Measurements from ENCODE around the gene PFDN6.
"Not testable (repeated sequence)": the region's sequence is repeated elsewhere in the genome, so short reads cannot be mapped to it uniquely, and the experiment has no call there.

The PFDN6 gene

DNA sequence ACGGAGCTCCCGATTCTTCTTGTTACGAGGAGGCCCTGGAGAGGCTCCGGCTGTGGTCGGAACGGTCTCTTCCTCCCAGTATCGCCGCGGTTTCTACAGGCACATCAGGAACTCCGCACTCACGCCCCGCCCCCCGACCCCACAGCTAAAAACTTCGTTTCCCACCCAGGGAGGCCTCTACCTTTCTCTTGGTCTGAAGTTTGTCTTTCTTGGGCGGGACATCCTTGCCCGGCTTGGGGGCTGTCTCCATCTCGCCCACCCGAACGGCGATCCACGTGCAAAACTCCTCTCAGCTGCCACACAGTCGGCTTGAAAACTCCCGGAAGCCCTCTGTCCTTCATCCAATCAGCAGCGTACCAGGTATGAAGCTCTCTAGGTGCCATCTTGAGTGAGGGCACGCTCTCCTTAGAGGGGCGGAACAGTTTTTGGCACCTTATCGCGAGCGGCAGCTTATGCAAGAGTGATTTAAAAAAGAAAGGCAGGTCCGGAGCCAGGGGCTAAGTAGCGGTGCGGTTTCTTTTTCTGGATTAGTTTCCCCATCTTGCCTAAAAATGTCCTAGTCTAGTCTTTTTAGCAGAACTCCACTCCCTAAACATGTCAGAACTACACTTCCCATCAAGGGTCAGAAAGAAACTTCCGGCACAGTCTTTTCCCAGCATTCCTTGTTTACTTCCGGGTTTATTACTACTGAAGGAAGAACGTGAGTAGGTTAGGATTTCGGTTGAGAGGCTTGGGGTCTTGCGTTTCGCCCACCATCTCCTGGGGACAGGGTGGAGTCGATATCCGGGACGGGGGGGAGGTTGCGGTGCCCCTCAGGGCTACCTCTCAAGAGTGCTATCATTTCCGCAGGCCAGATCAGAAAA, at the start of gene PFDN6, which contains the start of gene WDR46:
PFDN6 (plus strand) TSS at position 681 of the 863 bp plus-strand sequence. CDS start 256 bp downstream, outside the sequence.
WDR46 (minus strand) TSS at position 319 of the 863 bp plus-strand sequence; CDS start at position 250, 69 bp downstream.
- peak; percentile 68 for DNase-seq (ENCODE audit: low read depth)

DNA sequence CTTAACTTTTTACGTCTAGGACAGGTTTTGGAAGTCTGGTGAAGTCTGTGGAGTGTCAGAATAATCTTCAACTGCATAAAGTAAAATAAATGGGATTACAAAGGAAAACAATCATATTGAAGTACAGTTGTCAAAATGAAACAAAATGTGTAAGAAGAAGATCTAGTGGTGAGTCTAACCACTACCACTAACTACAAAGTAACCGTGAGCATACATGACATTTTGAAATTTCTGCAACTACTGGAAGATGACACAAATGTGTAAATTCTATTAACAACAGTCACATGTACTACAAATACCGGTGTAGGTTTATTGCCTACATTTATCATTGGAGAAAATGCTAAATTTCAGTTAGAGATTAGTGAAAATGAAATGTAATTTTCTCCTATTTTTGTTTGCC, 47.4 kb upstream of the PFDN6 start:
- DNase-seq (ENCODE audit: low read depth), result no peak

DNA sequence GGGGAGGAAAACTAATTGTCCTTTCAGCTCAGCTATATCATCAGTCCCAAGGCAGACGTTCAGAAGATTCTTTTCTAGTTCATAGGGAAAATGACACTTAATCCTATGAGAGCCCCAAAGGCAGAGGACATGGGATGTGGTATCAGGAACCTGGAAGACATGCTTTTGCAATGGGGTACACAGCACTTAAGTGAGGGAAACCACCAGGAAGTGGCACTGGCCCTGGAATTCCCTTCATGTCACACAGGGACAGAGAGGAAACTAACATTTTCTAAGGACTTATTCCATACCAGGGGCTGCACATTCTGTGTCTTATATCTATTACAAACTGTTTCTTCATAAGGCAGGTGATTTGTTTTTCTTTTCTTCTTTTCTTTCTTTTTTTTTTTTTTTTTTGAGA, 45.9 kb upstream of the PFDN6 start:
- DNase-seq (ENCODE audit: low read depth), result no peak

DNA sequence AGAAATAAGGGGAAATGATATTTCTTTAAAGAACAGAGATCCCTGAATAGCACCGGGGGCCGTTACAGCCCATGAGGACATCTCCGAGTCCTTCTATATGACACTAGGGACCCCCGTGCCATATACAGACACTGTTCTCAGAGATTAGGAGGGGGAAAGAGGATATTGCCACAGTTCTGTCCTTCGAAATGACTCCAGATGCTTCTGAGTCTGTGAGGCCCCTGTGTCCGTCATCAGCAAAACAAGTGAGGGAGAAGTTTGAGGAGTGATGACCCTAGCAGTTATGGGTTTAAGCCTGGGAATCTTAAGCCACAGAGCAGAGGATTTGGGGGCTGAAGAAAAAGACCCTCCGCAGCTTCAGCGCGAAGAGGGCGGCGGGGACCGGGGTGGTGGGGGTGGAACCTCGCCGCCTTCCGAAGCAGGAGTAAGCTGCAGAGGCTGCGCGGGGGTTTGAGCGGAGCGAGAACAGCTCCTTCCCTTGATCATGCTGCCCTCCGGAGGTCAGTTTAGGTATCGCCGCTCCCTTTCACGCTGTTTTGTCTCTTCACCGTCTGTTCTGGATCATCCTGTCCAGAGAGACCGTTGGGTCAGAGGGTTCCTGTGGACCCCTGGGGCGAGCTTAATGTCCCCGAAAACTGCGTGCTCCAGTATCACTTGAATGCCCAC, 41.3 kb upstream of the PFDN6 start:
- peak; percentile 79 for DNase-seq (ENCODE audit: low read depth)

DNA sequence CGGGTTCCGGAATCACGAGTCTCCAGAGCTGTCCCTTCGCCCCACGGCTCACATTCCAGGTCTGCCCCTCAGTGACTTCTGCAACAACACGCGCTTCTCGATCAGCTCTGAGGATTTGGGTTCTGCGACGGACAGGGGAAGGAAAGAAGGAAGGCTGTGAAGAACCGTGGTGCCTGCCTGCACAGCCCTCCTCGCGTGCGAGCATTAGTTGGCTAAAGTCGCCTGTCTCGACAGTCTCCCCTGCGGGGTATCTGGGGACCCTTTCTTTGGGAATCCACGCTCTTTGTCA, 40.8 kb upstream of the PFDN6 start:
- no peak for DNase-seq (ENCODE audit: low read depth)

DNA sequence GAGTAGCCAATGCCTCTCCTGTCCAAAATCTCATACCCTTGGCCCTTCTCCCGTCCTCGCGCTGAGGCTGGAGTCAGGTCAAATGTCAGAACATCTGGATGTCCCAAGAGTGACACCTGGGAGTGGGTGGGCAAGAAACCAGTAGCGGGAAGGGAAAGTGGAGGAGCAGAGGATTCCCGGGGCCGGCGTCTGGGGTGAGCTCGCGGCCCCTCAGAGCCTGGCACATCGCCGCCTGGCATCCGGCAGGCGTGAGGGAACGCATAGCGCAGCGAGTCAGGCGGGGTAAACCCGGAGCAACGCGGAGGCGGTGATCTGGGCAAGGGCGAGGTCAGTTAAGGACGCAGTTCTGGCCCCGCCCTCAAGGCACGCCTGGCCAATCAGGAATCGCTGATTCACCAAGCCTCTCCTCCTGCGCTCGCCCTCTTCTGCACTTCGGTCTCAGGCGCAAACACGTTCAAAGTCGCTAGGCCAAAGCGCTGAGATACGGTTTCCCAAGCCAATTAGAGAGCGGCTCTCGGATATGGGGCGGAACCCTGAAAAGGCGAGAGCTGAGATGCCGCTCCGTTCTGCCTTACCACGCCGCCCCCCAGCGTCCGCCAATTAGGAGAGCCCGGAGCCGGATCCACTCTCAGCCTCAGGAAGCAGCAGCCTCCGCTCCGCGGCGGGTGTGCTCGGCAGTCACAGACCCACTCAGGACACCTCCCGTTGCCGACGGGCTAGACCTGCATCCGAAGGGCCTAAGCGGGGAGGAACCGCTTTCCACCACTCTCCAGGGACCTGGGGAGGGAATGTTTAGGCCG, 40.3 kb upstream of the PFDN6 start:
- peak; percentile 93 for DNase-seq (ENCODE audit: low read depth)

DNA sequence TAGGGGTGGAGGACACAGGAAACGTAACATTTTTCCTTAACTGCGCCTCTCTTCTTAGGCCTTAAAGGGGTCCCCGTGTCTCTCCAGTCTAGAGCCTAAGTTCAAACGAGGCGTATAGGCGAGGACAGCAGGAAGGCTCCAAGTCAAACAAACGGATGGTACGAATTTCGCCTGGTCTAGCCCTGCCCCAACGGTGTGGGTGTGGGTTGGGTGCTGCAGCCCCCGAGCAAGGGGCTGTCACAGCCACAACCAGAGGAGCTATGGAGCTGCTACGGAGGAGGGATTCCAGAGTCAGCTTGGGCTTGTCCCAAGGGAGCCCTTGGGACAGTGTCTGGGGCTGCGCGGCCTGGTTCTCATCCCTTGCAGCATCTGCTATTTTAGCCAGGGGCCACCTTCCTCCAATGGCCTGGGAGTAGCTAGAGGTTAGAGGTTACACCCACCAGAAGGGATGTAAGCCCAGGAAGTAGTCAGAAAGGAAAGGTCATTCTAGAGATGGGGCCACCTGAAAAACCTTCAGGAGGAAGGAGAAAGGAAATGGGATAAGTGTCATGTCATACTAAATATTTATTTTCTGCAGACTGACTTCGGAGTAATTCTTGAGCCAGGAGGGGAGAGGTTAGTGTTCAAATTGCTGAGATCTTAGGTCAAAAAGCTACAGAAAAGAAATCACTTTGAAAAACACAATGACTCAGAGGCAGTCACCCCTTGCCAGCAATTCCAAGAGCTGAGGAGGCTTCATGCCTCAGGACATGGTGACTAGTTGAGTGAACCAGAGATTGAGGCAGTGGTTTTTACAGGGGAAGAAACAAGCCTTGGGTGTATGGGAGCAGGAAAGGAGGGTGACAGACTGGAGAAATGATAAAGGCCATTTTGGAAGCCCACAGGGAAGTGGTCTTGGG, 39.4 kb upstream of the PFDN6 start:
- no peak for DNase-seq (ENCODE audit: low read depth)

DNA sequence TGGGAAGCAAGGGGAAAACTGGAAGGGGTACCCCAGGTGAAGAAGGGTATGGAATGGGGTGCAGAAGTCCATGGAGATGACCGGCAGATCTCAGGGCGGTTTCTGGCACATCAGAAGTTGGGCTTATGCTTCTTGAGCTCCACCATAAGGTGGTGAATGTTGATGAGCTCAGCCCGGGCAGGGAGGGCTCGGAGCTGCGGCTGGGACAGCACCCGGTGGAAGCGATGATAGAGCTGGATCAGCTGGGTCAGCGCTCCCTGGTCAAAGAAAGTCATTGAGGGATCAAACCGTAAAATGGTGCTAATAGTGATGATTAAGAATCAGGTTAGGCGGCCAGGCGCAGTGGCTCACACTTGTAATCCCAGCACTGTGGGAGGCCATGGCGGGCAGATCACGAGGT, 38.7 kb upstream of the PFDN6 start:
- DNase-seq (ENCODE audit: low read depth), result no peak

DNA sequence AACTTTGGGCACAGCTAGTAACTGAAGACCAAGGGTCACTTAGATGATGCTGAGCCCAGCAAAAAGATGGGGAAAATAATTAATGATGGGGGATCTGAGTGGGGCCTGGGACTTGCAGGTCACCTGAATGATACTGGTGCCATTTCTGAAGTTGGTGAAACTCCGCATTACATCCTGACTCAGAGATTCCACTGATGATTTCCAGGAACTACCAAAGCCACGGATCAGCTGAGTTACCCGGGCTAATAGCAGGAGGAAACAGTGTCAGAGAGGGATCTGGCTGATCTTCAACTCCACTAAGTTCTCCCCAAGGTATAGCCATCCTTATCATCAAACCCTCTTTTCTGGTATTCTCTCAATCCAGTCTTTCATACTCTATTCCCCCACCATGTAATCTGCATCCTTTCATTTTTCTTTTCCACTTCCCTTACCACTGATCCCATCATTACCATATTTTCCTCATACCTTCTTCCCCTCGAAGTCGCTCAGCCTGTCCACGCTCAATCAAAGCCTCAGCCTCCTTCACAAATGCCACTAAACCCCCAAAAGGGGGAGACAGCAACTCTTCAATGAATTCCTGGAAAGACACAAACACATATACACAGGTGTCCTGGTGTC, 37.9 kb upstream of the PFDN6 start:
- DNase-seq (ENCODE audit: low read depth), result no peak

DNA sequence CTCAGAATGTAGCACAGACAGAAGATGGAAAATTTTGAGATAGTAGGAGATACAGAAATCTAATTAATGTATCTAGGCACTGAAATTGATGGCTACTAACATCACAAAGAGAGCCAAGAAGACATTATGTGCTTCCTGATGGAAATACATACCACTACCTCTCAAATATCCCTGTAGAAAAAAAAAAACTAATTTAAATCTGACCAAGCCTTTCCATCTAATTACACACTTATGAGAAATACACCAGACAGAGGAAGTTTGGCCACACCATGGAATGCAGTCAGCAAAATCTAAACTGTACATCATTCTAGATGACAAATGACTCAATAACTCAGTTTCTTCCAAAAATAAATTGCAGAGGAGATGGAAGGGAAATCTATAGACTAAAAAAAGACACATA, 36.6 kb upstream of the PFDN6 start:
- DNase-seq (ENCODE audit: low read depth), result no peak

DNA sequence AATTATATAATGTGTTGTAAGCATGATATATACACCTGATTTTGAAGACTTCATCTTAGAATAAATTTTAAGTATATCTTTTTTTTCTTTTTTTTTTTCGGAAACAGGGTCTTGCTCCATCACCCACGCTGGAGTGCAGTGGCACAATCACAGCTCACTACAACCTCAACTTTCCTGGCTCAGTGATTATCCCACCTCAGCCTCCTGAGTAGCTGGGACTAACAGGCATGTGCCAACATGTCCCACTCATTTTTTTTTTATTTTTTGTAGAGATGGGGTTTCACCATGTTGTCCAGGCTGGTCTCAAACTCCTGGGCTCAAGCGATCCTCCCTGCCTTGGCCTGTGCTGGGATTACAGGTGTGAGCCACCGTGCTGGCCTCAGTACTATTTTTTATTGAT, 34.8 kb upstream of the PFDN6 start:
- DNase-seq (ENCODE audit: low read depth), result no peak

DNA sequence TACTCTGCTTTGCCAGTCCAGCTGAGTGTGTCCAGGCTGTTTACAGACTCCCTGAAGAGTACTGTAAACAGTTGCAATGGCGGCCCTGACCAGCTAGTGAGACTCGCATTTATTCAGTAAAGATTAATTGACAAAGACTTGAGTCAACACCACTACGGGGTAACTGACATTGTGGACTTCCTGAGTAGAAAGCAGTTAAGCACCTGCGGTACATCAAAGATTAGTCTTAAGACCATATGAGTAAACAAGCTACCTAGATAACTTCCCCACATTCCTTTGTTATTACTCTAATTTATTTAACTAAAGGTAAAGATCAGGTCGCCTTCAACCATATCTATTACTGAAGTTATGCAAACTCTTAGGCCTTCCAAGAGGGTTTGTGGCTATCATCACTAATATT, 30.4 kb upstream of the PFDN6 start:
- no peak for DNase-seq (ENCODE audit: low read depth)

DNA sequence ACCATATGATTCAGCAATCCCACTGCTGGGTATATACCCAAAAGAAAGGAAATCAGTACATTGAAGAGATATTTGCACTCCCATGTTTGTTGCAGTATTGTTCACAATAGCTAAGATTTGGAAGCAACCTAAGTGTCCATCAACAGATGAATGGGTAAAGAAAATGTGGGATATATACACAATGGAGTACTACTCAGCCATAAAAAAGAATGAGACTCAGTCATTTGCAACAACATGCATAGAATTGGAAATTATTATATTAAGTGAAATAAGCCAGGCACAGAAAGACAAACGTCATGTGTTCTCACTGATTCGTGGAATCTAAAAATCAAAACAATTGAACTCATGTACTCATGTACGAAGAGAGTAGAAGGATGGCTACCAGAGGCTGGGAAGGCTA, 26.9 kb upstream of the PFDN6 start:
- not testable (repeated sequence) for DNase-seq (ENCODE audit: low read depth)

DNA sequence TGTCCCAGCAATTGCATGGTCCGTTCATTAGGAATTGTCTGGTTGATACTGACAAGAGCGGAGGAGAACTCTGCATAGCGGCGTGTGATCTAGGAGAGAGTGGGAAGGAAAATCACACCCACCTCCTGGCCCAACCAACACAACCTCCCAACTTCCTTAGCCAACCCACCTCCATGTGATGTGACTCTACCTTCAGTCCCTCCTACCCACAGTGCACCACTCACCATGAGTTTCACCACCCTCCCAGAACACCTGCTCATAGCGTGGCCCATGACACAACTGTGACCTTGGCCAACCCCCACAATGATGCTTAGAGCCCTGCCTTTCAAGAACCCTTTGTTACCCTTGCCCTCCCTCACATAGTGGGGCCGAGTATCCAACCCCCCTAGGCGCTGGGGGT, 25.4 kb upstream of the PFDN6 start:
- no peak for DNase-seq (ENCODE audit: low read depth)

DNA sequence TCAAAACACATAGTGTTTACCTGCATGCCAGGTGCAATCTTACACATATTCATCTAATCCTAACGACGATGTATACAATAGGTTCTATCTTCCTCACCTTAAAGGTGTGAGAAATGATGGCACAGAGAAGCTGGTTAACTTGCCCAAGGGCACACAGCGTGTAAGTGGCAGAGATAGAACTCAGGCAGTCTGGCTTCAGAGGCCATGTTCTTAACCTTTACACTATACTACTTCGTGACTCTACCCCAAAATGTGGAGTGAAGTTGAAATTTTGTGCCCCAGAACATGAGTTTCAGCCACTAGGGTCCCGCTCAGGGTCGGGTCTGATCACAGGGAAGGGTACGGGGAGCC, 18.3 kb upstream of the PFDN6 start:
- no peak for DNase-seq (ENCODE audit: low read depth)

DNA sequence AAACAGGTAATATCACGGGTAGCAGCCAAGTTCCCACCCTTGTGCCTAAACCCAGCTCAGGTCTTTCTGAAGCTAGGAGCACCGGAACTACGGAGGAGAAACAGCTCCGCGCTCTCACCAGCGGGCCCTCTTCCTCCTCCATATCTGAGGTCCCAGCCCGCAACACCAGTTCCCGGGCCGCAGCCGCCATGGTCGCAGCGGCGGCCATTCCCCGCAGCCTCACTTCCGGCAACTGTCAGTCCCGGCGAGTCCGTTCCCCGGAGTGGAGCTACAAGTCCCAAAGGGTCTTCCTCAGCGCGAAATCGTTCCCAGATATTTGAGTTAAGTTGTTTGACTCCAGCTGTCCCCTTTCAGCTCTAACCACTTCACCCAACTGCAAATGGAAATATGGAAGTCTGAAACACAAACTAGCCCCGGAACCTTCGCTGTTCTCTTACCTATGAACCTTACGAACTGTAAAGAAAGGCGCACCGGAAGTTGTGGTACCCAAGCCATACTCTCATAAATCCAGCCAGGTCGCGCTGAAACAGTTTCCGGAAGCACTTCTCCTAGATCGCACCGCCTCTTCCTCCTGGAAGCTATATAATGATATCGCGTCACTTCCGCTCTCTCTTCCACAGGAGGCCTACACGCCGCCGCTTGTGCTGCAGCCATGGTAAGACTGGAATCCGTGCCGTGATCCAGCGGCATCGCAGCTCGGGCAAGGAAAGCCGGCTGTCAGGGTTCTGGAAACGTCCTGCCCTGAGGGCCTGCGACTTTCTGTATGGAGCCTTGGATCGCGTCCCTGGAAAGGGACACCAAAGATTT, 17.7 kb upstream of the PFDN6 start, which contains the start of the genes RPS18 and VPS52:
RPS18 (plus strand) TSS at position 608 of the 807 bp plus-strand sequence; CDS start at position 653, 45 bp downstream.
VPS52 (minus strand) TSS at position 409 of the 807 bp plus-strand sequence; CDS start at position 208, 201 bp downstream.
- DNase-seq (ENCODE audit: low read depth), result peak; percentile 74

DNA sequence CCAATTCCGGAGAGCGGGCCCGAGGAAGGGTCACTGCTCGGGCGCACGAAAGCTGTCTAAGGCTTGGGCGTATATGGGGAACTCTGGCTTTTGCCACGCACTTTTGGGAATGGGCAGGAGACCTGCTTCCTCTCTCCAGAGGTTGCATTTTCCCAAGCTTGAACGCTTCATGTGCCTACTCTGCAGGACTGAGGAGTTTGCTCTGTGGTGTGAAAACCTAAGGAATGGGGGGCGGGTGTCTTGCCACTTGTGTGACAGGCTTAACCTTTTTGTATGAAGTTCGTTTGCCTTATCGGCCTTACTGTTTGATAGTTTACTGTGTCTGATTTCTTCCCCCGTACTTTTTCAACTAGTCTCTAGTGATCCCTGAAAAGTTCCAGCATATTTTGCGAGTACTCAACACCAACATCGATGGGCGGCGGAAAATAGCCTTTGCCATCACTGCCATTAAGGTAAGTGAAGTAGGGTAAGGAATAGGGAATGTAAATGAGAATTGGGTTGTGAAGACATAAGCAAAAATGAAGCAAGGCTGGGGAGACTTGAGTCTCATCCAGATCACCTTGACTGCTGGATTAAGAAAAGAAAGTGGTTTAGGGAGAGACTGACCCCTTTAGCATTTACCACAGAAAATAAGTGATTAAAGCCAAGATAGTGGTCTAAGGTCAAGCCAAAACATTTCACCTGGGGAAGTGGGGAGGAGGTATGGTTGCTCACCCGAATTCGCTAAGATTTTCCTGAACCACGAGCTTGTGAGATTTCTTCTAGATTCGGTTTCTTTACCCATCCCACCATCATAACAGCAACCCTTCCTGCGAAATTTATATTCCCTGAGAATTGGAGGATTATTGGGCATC, 16.9 kb upstream of the PFDN6 start:
- no peak for DNase-seq (ENCODE audit: low read depth)

DNA sequence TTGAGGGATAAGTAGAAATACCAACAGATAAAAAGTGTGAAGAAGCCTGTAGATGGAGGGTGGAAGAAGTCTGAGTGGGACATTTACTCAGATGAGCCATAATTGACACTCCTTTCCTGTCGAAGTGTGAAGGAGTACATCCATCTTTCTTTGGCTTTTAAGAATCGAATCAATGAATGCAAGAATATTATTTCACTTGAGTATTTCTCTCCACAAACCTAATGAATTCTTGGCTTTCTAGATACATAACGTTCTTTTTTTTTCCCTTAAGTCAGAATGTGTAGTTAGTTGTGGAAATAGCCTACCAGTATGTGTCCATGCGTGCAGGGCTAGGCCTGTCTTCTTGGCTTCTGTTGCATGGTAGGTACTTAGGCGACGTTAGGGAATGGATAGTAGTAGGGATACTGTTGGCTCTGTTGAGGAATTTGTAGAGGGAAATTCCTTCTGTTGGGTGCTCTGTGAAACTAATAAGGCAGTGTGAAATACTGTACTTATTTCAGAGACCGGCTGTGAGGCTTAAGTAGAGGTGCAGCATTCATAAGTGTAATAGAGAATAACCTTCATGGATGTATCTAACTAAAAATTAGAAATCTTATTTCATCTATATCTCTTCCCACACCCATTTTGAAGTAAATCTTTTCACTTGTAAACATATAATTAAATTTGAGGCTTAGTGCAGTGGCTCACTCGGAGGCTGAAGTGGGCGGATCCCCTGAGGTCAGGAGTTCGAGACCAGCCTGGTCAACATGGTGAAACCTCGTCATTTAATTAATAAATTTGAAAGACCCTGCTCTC, 16.1 kb upstream of the PFDN6 start:
- DNase-seq (ENCODE audit: low read depth), result no peak
